Gastrocnemius medialis (tissue), 4 donors: Measurements from ENCODE around the gene SERBP1. TPM values are rescaled to one million over a fixed set of nuclear protein-coding genes. Genes with fewer than 3 reads are reported as not detected.

Experiments
- ATAC-seq, 2 donors: fragments of 150-250 bp; one replicate each; pipeline ENCODE4 v1.9.1; 2016
- DNase-seq, 2 donors: peaks; one replicate each; pipeline ENCODE4 v3.0.0-alpha.2; 2019
- H3K27ac ChIP-seq, 4 donors: fragments of 200-600 bp; sonication (generic); 1 replicate in 1 of 4; 2 replicates in 3 of 4; pipeline ENCODE4 v1.5.1; 2016 to 2018; ENCODE audit warnings: mild to moderate bottlenecking in 2 of 4, moderate library complexity in 1 of 4
- H3K27me3 ChIP-seq, 3 donors: fragments of 200-600 bp; sonication (generic) in 2 of 3; 1 replicate in 1 of 3; 2 replicates in 2 of 3; pipeline versions ENCODE4 v1.5.1 to v1.6.0; 2016 to 2019; ENCODE audit warnings: mild to moderate bottlenecking in 1 of 3, moderate library complexity in 1 of 3
- H3K36me3 ChIP-seq, 2 donors: fragments of 200-600 bp; sonication (generic) in 1 of 2; one replicate each; pipeline ENCODE4 v1.5.1; 2017 to 2018
- H3K4me1 ChIP-seq, 2 donors: fragments of 200-600 bp; sonication (generic) in 1 of 2; one replicate each; pipeline ENCODE4 v1.5.1; 2016 to 2017; ENCODE audit warnings: mild to moderate bottlenecking in 2 of 2
- H3K4me3 ChIP-seq, 4 donors: fragments of 200-600 bp; sonication (generic) in 3 of 4; 1 replicate in 1 of 4; 2 replicates in 3 of 4; pipeline ENCODE4 v1.5.1; 2016 to 2019; ENCODE audit warnings: mild to moderate bottlenecking in 2 of 4
- H3K9me3 ChIP-seq, 3 donors: fragments of 200-600 bp; sonication (generic) in 2 of 3; 1 replicate in 1 of 3; 2 replicates in 2 of 3; pipeline ENCODE4 v1.5.1; 2016 to 2019
- CTCF ChIP-seq, 5 experiments: fragments of 450-650 bp in 3 of 5; fragments of 200-600 bp in 2 of 5; sonication (generic) in 2 of 5; IDR thresholded peaks in 4 of 5; conservative IDR thresholded peaks in 1 of 5; 1 replicate in 4 of 5; 2 replicates in 1 of 5; pipeline ENCODE4 v1.5.1; 2016 to 2019; ENCODE audit warnings: antibody characterized with exemption in 5 of 5, mild to moderate bottlenecking in 3 of 5, moderate library complexity in 3 of 5
- POLR2A ChIP-seq, 2 donors: fragments of 450-650 bp; IDR thresholded peaks; one replicate each; pipeline ENCODE4 v1.6.1; 2017; ENCODE audit warnings: antibody characterized with exemption in 2 of 2, mild to moderate bottlenecking in 2 of 2, moderate library complexity in 2 of 2
- in situ Hi-C, 4 donors: fragments of 200-750 bp; cut with MboI; loops; one replicate each; pipeline versions ENCODE4 v1.15.0 to v1.8.0; 2017; ENCODE audit warnings: low sequenced_read_pairs in 4 of 4
- intact Hi-C: fragments of 100-400 bp; cut with DNase I; formaldehyde crosslinking; loops from one replicate; pipeline ENCODE4 v1.15.1; 2023; ENCODE audit warnings: low total_unique reads
- total RNA-seq, 4 donors: library from RNA; depleted of rRNA; stranded (reverse); fragments of >200 nt; gene quantifications; one replicate each; pipeline versions ENCODE4 v1.1.0 to v1.2.3, GENCODE V29; 2016

Gene SERBP1
- total RNA-seq, 4 donors from 2014 or later: 249 to 353 (median 311) TPM

- H3K4me3 ChIP-seq: no peak overlapping the region
- DNase-seq: no peak
- in situ Hi-C loops: no loop called here
- no peaks in the 10 kb centered on the region for H3K27me3 ChIP-seq
- H3K36me3 ChIP-seq: no peaks in the 10 kb centered on the region
- peaks cover 46 to 55% of the 10 kb centered on the region in 2 donors for H3K4me1 ChIP-seq
- H3K27ac ChIP-seq: no peak overlapping the region
- H3K9me3 ChIP-seq: no peaks in the 10 kb centered on the region
- no peak for ATAC-seq
- intact Hi-C loops: loop anchor here (10.0 kb wide), 2 partner anchors 92 to 512 kb away; partner anchors contain the start of genes DNAI4 and MIER1
- TF ChIP-seq POLR2A (IDR thresholded peaks at IDR 0.05): no peak
- TF ChIP-seq CTCF (IDR thresholded peaks at IDR 0.05 in 4 of 5, conservative IDR thresholded peaks at IDR 0.05 in 1 of 5): no peak
These were observed 6.4 kb upstream of the SERBP1 start for GRCh38 chr1:67436511-67437055.

DNA sequence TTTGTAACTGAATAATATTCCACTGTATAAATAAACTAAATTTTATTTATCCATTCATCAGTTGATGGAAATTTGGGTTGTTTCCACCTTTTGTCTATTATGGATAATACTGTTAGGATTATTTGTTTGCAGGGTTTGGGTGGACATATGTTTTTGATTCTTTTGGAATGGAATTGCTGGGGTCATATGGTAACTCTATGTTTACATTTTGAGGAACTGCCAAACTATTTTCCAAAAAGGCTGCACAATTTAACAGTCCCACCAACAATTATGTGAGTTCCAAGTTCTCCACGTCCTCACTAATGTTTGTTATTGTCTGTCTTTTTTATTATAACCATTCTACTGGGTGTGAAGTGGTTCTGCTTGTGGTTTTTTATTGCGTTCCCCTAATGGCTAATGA lies 4.3 kb upstream of the SERBP1 start:
- TF ChIP-seq POLR2A (IDR thresholded peaks at IDR 0.05) (no peak), CTCF (IDR thresholded peaks at IDR 0.05 in 4 of 5, conservative IDR thresholded peaks at IDR 0.05 in 1 of 5) (no peak)
- Histone ChIP-seq H3K9me3 (no peaks in the 10 kb centered on the region), H3K27ac (peak overlapping the region in 3 of 4 donors; percentile 93 to 98 (median 96)), H3K4me1 (peaks cover 36 to 43% of the 10 kb centered on the region in 2 donors), H3K4me3 (no peak overlapping the region), H3K27me3 (no peaks in the 10 kb centered on the region), H3K36me3 (no peaks in the 10 kb centered on the region)
- no peak for DNase-seq
- intact Hi-C loops: loop anchor here (10.0 kb wide), 2 partner anchors 90 to 510 kb away; partner anchors contain the start of genes DNAI4 and MIER1
- no peak for ATAC-seq
- in situ Hi-C loops: no loop called here

DNA sequence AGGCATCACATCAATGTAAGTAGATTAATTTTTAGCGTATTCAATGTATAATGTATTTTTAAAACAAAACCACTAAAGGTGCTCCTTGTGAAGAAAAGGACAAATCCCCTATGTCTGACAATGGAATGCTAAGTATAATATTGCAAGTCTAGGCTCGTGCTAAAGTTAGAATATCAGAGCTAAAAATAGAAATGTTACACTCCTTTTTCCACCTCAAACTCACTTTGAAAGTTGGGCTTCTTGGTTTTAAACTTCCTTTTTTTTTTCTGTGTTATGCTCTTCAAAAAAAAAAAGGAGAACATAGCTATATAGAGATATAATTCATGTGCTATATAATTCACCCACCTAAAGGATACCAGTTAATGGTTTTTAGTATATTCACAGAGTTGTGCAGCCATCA lies 3.6 kb upstream of the SERBP1 start:
- no peaks in the 10 kb centered on the region for H3K36me3 ChIP-seq
- no peak for DNase-seq

DNA sequence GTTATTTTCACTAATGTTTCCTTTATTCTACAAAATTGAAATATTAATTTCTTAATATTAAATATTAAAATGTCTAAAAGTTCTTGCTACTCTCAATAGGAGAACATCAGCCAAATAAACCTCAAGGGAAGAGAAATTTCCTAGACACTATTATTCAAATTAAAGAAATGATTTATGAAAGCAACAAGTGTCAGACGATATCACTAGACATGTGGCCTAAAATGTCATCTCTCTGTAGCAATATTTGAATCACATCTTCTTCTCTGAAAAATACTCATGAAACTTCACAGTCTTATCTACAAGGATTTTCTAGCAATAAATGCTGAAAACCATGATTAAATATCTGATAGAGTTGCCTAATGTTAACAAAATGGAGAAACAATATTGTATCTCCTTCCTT lies 2.5 kb upstream of the SERBP1 start:
- Histone ChIP-seq H3K36me3 (no peaks in the 10 kb centered on the region), H3K27ac (peak overlapping the region; percentile 93 to 99 (median 97)), H3K4me1 (peaks cover 31 to 39% of the 10 kb centered on the region in 2 donors), H3K4me3 (no peak overlapping the region), H3K27me3 (no peaks in the 10 kb centered on the region), H3K9me3 (no peaks in the 10 kb centered on the region)
- intact Hi-C loops: loop anchor here (10.0 kb wide), 2 partner anchors 88 to 508 kb away; partner anchors contain the start of genes DNAI4 and MIER1
- TF ChIP-seq POLR2A (IDR thresholded peaks at IDR 0.05) (no peak), CTCF (IDR thresholded peaks at IDR 0.05 in 4 of 5, conservative IDR thresholded peaks at IDR 0.05 in 1 of 5) (no peak)
- ATAC-seq: no peak
- DNase-seq: no peak
- in situ Hi-C loops: no loop called here

More for the DNA sequence above, 3.6 kb upstream of the SERBP1 start:
- Histone ChIP-seq H3K9me3 (no peaks in the 10 kb centered on the region), H3K4me3 (no peak overlapping the region), H3K27ac (peak overlapping the region; percentile 93 to 99 (median 97)), H3K4me1 (peaks cover 36 to 39% of the 10 kb centered on the region in 2 donors), H3K27me3 (no peaks in the 10 kb centered on the region)
- no peak for ATAC-seq
- in situ Hi-C loops: no loop called here
- intact Hi-C loops: loop anchor here (10.0 kb wide), 2 partner anchors 89 to 509 kb away; partner anchors contain the start of genes DNAI4 and MIER1
- TF ChIP-seq POLR2A (IDR thresholded peaks at IDR 0.05) (no peak), CTCF (IDR thresholded peaks at IDR 0.05 in 4 of 5, conservative IDR thresholded peaks at IDR 0.05 in 1 of 5) (no peak)
